HG02798 (cell line): ENCODE data around the gene FBH1.
"Not testable (repeated sequence)": the region's sequence is repeated elsewhere in the genome, so short reads cannot be mapped to it uniquely, and the experiment has no call there.

Experiments
- ATAC-seq: cut with Tn5 transposase; IDR thresholded peaks from one replicate; pipeline ENCODE4 v1.9.1; 2021; ENCODE audit warnings: mild to moderate bottlenecking; ENCODE audit not compliant: unreplicated experiment, poor library complexity

FBH1 gene

GRCh38 chr10:5935628-5936027 is 45.6 kb downstream of the FBH1 start:
- ATAC-seq = no peak

- ATAC-seq = no peak
Measured at GRCh38 chr10:5937016-5937415, 47.0 kb downstream of the FBH1 start.

GRCh38 chr10:5938291-5938690 is 48.2 kb downstream of the FBH1 start:
- no peak for ATAC-seq

- ATAC-seq = no peak
Measured at GRCh38 chr10:5940807-5941218, 50.8 kb downstream of the FBH1 start.

DNA sequence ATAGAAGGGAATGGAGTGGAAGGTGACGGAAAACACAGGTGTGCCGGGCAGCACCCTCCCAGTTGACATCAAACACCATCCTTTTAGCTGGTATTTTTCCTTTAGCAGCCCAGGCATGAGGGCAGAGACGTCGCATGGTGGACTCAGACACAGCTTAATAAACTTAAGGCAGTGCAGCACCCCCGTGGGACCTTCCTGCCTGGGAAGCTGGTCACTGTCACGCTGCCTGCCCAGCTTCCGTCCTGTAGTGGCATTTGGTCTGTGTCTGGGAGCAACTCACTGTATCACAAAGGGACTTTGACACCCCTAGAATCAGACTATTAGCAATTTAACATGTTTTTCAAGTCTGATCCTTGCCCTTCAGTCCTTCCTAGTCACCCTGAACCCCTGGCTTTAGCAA is 51.5 kb downstream of the FBH1 start:
- no peak for ATAC-seq

DNA sequence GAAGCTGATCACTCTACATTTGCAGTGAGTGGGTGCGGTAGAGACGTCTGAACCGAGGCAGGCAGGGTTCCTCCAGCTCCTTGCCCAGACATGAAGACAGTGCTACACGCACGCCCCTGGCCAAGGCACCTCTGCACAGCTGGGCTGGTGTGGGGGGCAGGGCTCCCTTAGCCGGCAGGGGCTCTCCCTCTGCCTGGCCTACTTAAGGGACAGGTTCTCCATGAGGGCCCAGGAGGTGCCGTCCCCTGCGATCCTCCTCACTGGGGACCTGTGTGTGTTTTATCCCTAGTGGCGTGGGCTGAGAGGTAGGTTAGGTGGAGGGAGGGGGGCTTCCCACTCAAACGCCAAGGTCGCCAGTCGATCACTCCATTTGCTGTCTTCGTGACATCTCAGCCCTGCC is 52.0 kb downstream of the FBH1 start:
- no peak for ATAC-seq

DNA sequence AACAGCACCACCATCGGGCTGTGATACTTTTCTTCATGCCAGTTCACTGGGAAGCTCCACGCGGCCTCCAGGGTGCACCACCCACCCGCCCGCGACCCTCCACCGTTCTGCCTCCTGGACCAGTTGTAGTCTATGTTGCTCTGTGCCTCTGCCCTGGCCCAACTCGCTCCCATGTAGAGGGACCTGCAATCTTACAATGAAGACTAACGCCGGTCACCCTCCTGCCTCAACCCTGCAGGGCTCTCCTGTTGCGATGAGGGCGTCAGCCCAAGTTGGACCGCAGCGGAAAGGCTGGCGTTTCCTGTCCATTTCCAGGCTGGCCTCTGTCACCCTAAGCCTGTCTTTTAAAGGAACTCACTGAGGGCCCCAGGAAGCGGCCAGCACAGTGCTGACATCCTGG is 52.4 kb downstream of the FBH1 start:
- no peak for ATAC-seq

DNA sequence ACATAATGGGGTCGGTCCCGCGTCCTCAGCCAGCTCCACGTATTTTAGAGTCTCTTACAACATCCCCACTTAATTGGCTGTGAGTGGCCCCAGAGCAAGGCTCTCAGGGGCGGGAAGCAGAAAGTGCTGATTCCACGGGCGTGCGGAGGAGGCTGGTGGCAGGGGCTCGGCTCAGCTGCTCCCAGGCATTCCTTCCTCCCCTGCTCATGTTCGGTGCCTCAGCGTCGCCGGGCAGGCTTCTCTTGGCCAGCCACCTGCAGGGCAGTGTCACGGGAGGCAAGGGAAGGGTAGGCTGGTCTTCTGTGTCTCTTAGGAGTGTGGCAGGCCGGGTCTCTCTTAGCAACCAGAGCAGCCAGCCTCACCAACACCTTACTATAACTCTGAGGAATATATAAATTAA is 53.5 kb downstream of the FBH1 start:
- no peak for ATAC-seq

DNA sequence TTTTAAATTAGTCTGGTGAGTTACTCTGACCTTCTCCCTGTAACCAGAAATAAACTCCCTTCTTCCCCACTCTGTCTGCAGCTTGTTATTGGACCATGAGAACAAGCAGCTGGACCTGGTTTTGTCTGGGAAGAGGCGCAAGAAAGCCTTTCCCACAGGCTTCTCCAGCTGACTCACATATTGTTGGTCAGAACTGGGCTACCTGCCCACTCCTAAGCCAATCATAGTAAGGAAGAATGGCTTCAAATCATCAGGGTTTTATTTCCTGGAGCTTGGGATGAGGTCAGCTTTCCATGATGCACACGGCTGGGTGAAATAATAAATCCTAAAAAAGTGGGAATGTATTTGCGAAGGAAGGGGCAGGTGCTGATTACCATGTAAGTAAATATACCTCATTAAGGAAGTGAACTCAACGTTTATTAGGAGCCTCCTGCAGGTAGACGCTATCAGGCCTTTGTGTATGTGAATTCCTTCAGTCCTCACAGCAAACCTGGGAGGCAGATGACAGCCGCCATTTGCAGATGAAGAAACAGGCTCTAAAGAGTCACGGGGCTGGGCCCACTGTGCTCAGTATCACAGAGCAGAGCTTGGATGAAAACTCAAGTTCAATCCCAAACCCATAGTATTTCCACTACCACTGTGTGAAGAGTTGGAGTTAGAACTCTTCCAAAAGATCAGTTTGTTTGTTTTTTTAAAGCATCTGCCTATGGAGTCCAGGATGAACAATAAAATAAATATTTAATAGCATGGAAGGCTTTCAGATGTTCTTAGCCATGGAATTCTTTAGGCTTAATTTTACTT is 54.5 kb downstream of the FBH1 start:
- ATAC-seq = no peak

DNA sequence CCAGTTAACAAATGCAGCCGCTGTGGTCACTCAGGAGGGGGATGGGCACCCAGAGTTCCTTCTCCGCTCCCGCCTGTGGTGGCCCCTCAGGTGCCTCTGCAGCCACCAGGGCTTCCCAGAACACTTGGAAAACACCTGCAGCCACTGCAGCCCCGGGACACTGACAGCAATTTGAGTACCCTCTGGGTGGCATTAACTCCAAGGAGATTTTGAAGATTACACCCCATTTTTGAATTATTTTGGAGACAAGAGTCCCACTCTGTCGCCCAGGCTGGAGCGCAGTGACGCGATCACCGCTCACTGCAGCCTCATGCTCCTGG is 55.1 kb downstream of the FBH1 start:
- ATAC-seq = no peak

GRCh38 chr10:5945561-5946418 is 55.7 kb downstream of the FBH1 start:
- no peak for ATAC-seq

- ATAC-seq = not testable (repeated sequence)
Measured at GRCh38 chr10:5946419-5946775, 56.4 kb downstream of the FBH1 start.

DNA sequence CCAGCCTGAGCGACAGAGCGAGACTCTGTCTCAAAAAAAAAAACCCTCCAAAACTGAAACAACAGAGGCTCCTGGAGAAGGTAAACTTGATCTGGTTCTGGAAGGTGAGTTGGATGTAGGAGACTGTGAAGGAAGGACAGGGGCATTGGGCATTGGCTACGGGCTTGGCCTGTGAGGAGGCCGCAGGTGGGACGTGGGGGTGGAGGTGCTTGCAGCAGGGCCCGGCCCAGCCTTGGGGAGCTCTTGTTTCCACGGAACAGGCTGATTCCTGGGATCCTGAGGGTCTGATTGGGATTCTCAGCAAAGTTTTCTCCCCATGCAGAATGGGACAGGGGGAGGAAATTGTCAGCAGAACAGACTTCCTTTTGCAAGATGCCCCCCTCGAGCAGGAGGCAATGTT is 56.7 kb downstream of the FBH1 start:
- ATAC-seq = no peak

GRCh38 chr10:5947471-5948207 is 57.6 kb downstream of the FBH1 start:
- no peak for ATAC-seq

DNA sequence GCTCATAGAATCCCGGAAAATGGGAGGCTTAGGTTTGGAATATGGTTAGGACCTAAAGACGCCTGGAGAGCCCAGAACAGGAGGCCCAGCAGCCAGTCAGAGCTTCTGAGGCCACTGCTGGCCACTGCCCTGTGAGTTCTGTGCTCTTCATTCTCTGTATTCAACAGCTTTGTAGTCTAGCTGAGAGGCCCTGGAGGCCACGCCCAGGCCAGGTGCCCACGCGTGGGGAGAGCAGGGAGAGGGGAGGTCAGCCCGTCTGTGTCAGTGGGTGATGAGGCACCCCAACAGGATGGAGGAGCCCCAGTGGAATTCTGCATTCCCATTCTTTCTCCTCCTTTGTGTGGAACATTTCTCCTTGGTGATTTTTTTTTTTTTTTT is 58.2 kb downstream of the FBH1 start:
- ATAC-seq = no peak

GRCh38 chr10:5949009-5949759 is 59.1 kb downstream of the FBH1 start:
- ATAC-seq = no peak

- ATAC-seq = no peak
Measured at GRCh38 chr10:5951167-5951711, 61.2 kb downstream of the FBH1 start.

GRCh38 chr10:5951721-5952407 is 61.8 kb downstream of the FBH1 start:
- no peak for ATAC-seq

GRCh38 chr10:5952731-5953385 is 62.8 kb downstream of the FBH1 start:
- ATAC-seq = no peak
